Testis (tissue), 3 donors: ENCODE results near the gene HTR4. TPM values are rescaled to one million over a fixed set of nuclear protein-coding genes. Genes with fewer than 3 reads are reported as not detected.

Source experiments
- DNase-seq: peaks from one replicate; pipeline ENCODE4 v3.0.0-alpha.2; 2019
- H3K27ac ChIP-seq, 2 donors: fragments of 200-600 bp; sonication (generic); one replicate each; pipeline ENCODE4 v1.5.1; 2019
- H3K27me3 ChIP-seq: fragments of 200-600 bp; sonication (generic); one replicate; pipeline ENCODE4 v1.5.1; 2019
- H3K36me3 ChIP-seq: fragments of 200-600 bp; sonication (generic); one replicate; pipeline ENCODE4 v1.5.1; 2017; ENCODE audit warnings: low read depth; ENCODE audit errors: missing control alignments
- H3K4me1 ChIP-seq: fragments of 200-600 bp; sonication (generic); one replicate; pipeline ENCODE4 v1.5.1; 2019
- H3K4me3 ChIP-seq, 2 donors: fragments of 200-600 bp; sonication (generic); one replicate each; pipeline ENCODE4 v1.5.1; 2017 to 2019
- H3K9me3 ChIP-seq: fragments of 200-600 bp; sonication (generic); one replicate; pipeline ENCODE4 v1.5.1; 2017
- CTCF ChIP-seq, 3 experiments: fragments of 450-650 bp in 2 of 3; fragments of 200-600 bp in 1 of 3; sonication (generic) in 1 of 3; IDR thresholded peaks; one replicate each; pipeline ENCODE4 v1.5.1; 2016 to 2019; ENCODE audit warnings: antibody characterized with exemption in 3 of 3, mild to moderate bottlenecking in 2 of 3, moderate library complexity in 1 of 3
- POLR2A ChIP-seq: fragments of 450-650 bp; IDR thresholded peaks from one replicate; pipeline ENCODE4 v1.6.1; 2017; ENCODE audit warnings: antibody characterized with exemption, mild to moderate bottlenecking, moderate library complexity
- WGBS, 2 donors: methylation state at CpG; one replicate each; pipeline ENCODE4 v1.1.5; 2018; 5-methylcytosine and 5-hydroxymethylcytosine counted together
- intact Hi-C: fragments of 100-400 bp; cut with DNase I; formaldehyde crosslinking; loops from one replicate; pipeline ENCODE4 v1.15.1; 2023; ENCODE audit warnings: low total_unique reads
- polyA plus RNA-seq: library from polyadenylated mRNA; stranded (reverse); fragments of 350-450 nt; fragmentation: Illumina TruSeq; extraction: RNeasy Lipid Tissue Mini Kit (QIAGEN cat#74804); gene quantifications from one replicate; pipeline ENCODE4 v1.2.3, GENCODE V29; 2014; ENCODE audit warnings: low read depth, low replicate concordance; ENCODE audit not compliant: insufficient read depth
- total RNA-seq, 2 donors: library from RNA; depleted of rRNA; stranded (reverse); fragments of >200 nt; gene quantifications; one replicate each; pipeline ENCODE4 v1.2.3, GENCODE V29; 2016

The HTR4 gene
- total and polyA plus RNA-seq, 3 donors from 2014 or later = 0.17 to 0.63 (median 0.56) TPM

GRCh38 chr5:148626986-148627385 is 27.3 kb downstream of the HTR4 start:
- H3K27me3 ChIP-seq = no peaks in the 10 kb centered on the region
- H3K4me3 ChIP-seq = no peak overlapping the region
- no peaks in the 10 kb centered on the region for H3K9me3 ChIP-seq
- H3K36me3 ChIP-seq = no peaks in the 10 kb centered on the region
- intact Hi-C loops = no loop called here
- H3K4me1 ChIP-seq = no peaks in the 10 kb centered on the region
- WGBS, 2 donors = 72 to 77% methylated on average over 5 of the region's 5 CpGs
- no peak for DNase-seq
- TF ChIP-seq POLR2A = no peak
- TF ChIP-seq CTCF (IDR thresholded peaks at IDR 0.05) = no peak
- no peak overlapping the region for H3K27ac ChIP-seq

DNA sequence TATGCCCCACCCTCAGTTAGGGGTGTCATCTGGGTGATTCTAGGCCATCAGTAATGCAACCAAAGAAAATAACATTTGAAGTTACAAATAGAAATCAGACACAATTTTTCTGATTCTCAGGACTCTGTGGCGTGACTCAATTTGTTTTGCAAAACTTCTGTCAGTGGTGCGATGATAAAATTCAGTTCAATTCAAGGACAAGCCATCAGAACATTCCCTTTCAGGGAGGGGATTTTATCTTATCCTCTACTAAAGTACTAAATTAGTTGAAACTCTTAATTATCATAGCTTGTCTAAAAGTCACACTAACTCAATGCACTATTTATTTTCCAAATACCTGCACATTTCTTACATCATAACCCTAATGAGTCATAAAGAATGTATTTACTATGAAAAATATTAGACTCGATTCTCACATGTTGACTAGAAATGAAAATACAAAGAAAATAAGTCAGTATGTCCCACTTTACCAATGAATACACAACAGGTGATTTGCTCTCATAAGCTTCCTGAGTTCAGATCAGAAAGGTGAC is 28.2 kb downstream of the HTR4 start:
- intact Hi-C loops = no loop called here
- DNase-seq = no peak
- 50 to 62% methylated on average over 3 of the region's 3 CpGs for WGBS, 2 donors
- H3K4me1 ChIP-seq = no peaks in the 10 kb centered on the region
- H3K27ac ChIP-seq = no peak overlapping the region
- no peaks in the 10 kb centered on the region for H3K36me3 ChIP-seq
- no peaks in the 10 kb centered on the region for H3K9me3 ChIP-seq
- no peak overlapping the region for H3K4me3 ChIP-seq
- TF ChIP-seq CTCF (IDR thresholded peaks at IDR 0.05) = no peak
- no peak for TF ChIP-seq POLR2A
- H3K27me3 ChIP-seq = no peaks in the 10 kb centered on the region

GRCh38 chr5:148625250-148625649 is 29.1 kb downstream of the HTR4 start:
- H3K27me3 ChIP-seq = no peaks in the 10 kb centered on the region
- WGBS, 2 donors = 83 to 87% methylated on average over 2 of the region's 2 CpGs
- intact Hi-C loops = no loop called here
- H3K9me3 ChIP-seq = no peaks in the 10 kb centered on the region
- TF ChIP-seq POLR2A (no peak), CTCF (IDR thresholded peaks at IDR 0.05) (no peak)
- no peaks in the 10 kb centered on the region for H3K4me1 ChIP-seq
- H3K36me3 ChIP-seq = no peaks in the 10 kb centered on the region
- no peak overlapping the region for H3K27ac ChIP-seq
- H3K4me3 ChIP-seq = no peak overlapping the region
- DNase-seq = no peak

DNA sequence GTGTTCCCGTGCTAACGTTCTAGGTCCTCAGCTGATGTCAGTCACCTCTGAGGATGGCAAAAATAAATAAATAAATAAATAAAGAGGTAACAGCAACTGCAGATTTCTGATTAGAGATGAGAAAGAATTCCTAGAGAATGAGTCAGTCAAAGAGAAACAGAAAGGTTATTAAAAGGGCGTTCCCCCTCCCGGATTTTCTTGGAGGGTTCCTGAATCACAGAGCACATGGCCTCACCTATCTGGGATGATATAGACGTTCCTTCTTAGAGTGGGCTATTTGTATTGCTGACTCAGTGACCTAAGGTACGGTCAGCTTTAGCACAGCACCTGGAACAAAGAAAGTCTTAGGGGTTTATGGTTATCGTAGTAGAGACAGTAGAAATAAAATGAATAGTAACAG is 30.6 kb downstream of the HTR4 start:
- H3K36me3 ChIP-seq = no peaks in the 10 kb centered on the region
- H3K27me3 ChIP-seq = no peaks in the 10 kb centered on the region
- intact Hi-C loops = no loop called here
- TF ChIP-seq CTCF (IDR thresholded peaks at IDR 0.05) (no peak), POLR2A (no peak)
- no peak overlapping the region for H3K27ac ChIP-seq
- DNase-seq = no peak
- H3K9me3 ChIP-seq = no peaks in the 10 kb centered on the region
- 77 to 80% methylated on average over 7 of the region's 7 CpGs for WGBS, 2 donors
- no peaks in the 10 kb centered on the region for H3K4me1 ChIP-seq
- no peak overlapping the region for H3K4me3 ChIP-seq

GRCh38 chr5:148623101-148623500 is 31.2 kb downstream of the HTR4 start:
- intact Hi-C loops = no loop called here
- H3K4me1 ChIP-seq = no peaks in the 10 kb centered on the region

More at GRCh38 chr5:148623101-148623500, 31.2 kb downstream of the HTR4 start:
- WGBS, 2 donors = 50 to 65% methylated on average over 2 of the region's 2 CpGs
- H3K27me3 ChIP-seq = no peaks in the 10 kb centered on the region
- no peaks in the 10 kb centered on the region for H3K9me3 ChIP-seq
- H3K27ac ChIP-seq = no peak overlapping the region
- no peaks in the 10 kb centered on the region for H3K36me3 ChIP-seq
- no peak for DNase-seq
- TF ChIP-seq CTCF (IDR thresholded peaks at IDR 0.05) (no peak), POLR2A (no peak)
- H3K4me3 ChIP-seq = no peak overlapping the region
